HEK293T (cell line): ENCODE data around the gene MDH2.

Experiments
- ARNT ChIP-seq: fragments of 450-650 bp; IDR thresholded peaks from 2 replicates; pipeline ENCODE4 v1.6.1; 2017; ENCODE audit warnings: mild to moderate bottlenecking
- ELF4 ChIP-seq: fragments of 450-650 bp; IDR thresholded peaks from 2 replicates; pipeline ENCODE4 v1.6.1; 2017; ENCODE audit warnings: antibody characterized with exemption
- FOXA1 ChIP-seq: fragments of 450-650 bp; IDR thresholded peaks from 2 replicates; pipeline ENCODE4 v1.6.1; 2016; ENCODE audit warnings: mild to moderate bottlenecking
- FOXK2 ChIP-seq: fragments of 450-650 bp; IDR thresholded peaks from 2 replicates; pipeline ENCODE4 v1.6.1; 2016; ENCODE audit warnings: mild to moderate bottlenecking
- FOXM1 ChIP-seq: fragments of 450-650 bp; IDR thresholded peaks from 2 replicates; pipeline ENCODE4 v1.6.1; 2017; ENCODE audit warnings: mild to moderate bottlenecking, borderline replicate concordance
- LEF1 ChIP-seq: fragments of 450-650 bp; IDR thresholded peaks from 2 replicates; pipeline ENCODE4 v1.6.1; 2017; ENCODE audit warnings: mild to moderate bottlenecking, borderline replicate concordance
- NFRKB ChIP-seq: fragments of 450-650 bp; IDR thresholded peaks from 2 replicates; pipeline ENCODE4 v1.6.1; 2016; ENCODE audit warnings: mild to moderate bottlenecking, moderate library complexity
- PKNOX1 ChIP-seq: fragments of 450-650 bp; IDR thresholded peaks from 2 replicates; pipeline ENCODE4 v1.6.1; 2016
- SP1 ChIP-seq: fragments of 450-650 bp; IDR thresholded peaks from 2 replicates; pipeline ENCODE4 v1.6.1; 2017
- SUZ12 ChIP-seq: fragments of 450-650 bp; IDR thresholded peaks from 2 replicates; pipeline ENCODE4 v1.6.1; 2016; ENCODE audit warnings: mild to moderate bottlenecking

- TF ChIP-seq SP1 (no peak), FOXM1 (no peak), ELF4 (no peak), FOXK2 (no peak), NFRKB (no peak), LEF1 (no peak), ARNT (no peak), PKNOX1 (no peak), SUZ12 (no peak), FOXA1 (no peak)
Observed at GRCh38 chr7:76077435-76077834, 29.5 kb downstream of the MDH2 start.
